GM20431 (cell line): ENCODE results near the gene MAEA.
"Not testable (repeated sequence)": the region's sequence is repeated elsewhere in the genome, so short reads cannot be mapped to it uniquely, and the experiment has no call there.

Experiments
- in situ Hi-C: fragments of 300-500 bp; cut with MseI, MboI; formaldehyde crosslinking; loops from one replicate; pipeline ENCODE4 v1.15.0; 2020; ENCODE audit warnings: low sequenced_read_pairs; ENCODE audit not compliant: unreplicated experiment

The MAEA gene

GRCh38 chr4:1317177-1318045, 27.7 kb downstream of the MAEA start:
- in situ Hi-C loops: no loop called here

- in situ Hi-C loops: no loop called here
Measured at GRCh38 chr4:1318046-1318375, 28.3 kb downstream of the MAEA start.

- in situ Hi-C loops: no loop called here
Measured at GRCh38 chr4:1318488-1319213, 29.0 kb downstream of the MAEA start.

- in situ Hi-C loops: no loop called here
Measured at GRCh38 chr4:1321486-1321885, 31.8 kb downstream of the MAEA start.

- in situ Hi-C loops: no loop called here
Measured at GRCh38 chr4:1321946-1322650, 32.4 kb downstream of the MAEA start.

- in situ Hi-C loops: no loop called here
Measured at GRCh38 chr4:1323280-1323634, 33.6 kb downstream of the MAEA start.

GRCh38 chr4:1323635-1324442, 34.1 kb downstream of the MAEA start:
- in situ Hi-C loops: no loop called here

GRCh38 chr4:1324443-1325175, 34.9 kb downstream of the MAEA start:
- in situ Hi-C loops: not testable (repeated sequence)

GRCh38 chr4:1325176-1325480, 35.4 kb downstream of the MAEA start:
- in situ Hi-C loops: no loop called here

GRCh38 chr4:1325681-1326635, 36.3 kb downstream of the MAEA start:
- in situ Hi-C loops: no loop called here

- in situ Hi-C loops: no loop called here
Measured at GRCh38 chr4:1326751-1327525, 37.2 kb downstream of the MAEA start.

- in situ Hi-C loops: no loop called here
Measured at GRCh38 chr4:1327526-1328266, 38.0 kb downstream of the MAEA start.

GRCh38 chr4:1328267-1329155, 38.8 kb downstream of the MAEA start:
- in situ Hi-C loops: no loop called here

GRCh38 chr4:1329408-1330371, 40.0 kb downstream of the MAEA start:
- in situ Hi-C loops: no loop called here
